ENCODE data around the gene CALHM1.
"Not testable (repeated sequence)": the region's sequence is repeated elsewhere in the genome, so short reads cannot be mapped to it uniquely, and the experiment has no call there.

Gene CALHM1

GRCh38 chr10:103458720-103459119, at the start of gene CALHM1:
TSS of gene CALHM1 (minus strand) at chr10:103458900. CDS start at chr10:103458751, 149 bp downstream.
- DNase-seq = no peak

GRCh38 chr10:103507235-103508191, 48.8 kb upstream of the CALHM1 start:
- DNase-seq = no peak

- DNase-seq = no peak
These were observed 47.4 kb upstream of the CALHM1 start for GRCh38 chr10:103506061-103506460.

GRCh38 chr10:103504181-103504783, 45.6 kb upstream of the CALHM1 start:
- DNase-seq = peak; percentile 70

GRCh38 chr10:103503777-103504176, 45.1 kb upstream of the CALHM1 start:
- not testable (repeated sequence) for DNase-seq

GRCh38 chr10:103502849-103503660, 44.4 kb upstream of the CALHM1 start:
- DNase-seq = no peak

GRCh38 chr10:103501186-103501585, 42.5 kb upstream of the CALHM1 start:
- no peak for DNase-seq

- DNase-seq = no peak
These were observed 41.8 kb upstream of the CALHM1 start for GRCh38 chr10:103500481-103500880.

- DNase-seq = no peak
These were observed 41.2 kb upstream of the CALHM1 start for GRCh38 chr10:103499881-103500280.

- no peak for DNase-seq
These were observed 40.4 kb upstream of the CALHM1 start for GRCh38 chr10:103498936-103499638.

- no peak for DNase-seq
These were observed 38.6 kb upstream of the CALHM1 start for GRCh38 chr10:103497161-103497915.

- no peak for DNase-seq
These were observed 36.6 kb upstream of the CALHM1 start for GRCh38 chr10:103495321-103495720.

GRCh38 chr10:103493916-103494877, 35.5 kb upstream of the CALHM1 start:
- no peak for DNase-seq

- DNase-seq = no peak
These were observed 34.7 kb upstream of the CALHM1 start, which contains the start of gene NEURL1 for GRCh38 chr10:103493362-103493915. TSS of gene NEURL1 (plus strand) at chr10:103493705. CDS start at chr10:103494388, 683 bp downstream.

- DNase-seq = no peak
These were observed 34.1 kb upstream of the CALHM1 start for GRCh38 chr10:103492655-103493261.

GRCh38 chr10:103491729-103492364, 33.1 kb upstream of the CALHM1 start:
- no peak for DNase-seq

- no peak for DNase-seq
These were observed 32.2 kb upstream of the CALHM1 start for GRCh38 chr10:103490986-103491314.

GRCh38 chr10:103487410-103487708, 28.7 kb upstream of the CALHM1 start:
- DNase-seq = no peak

- DNase-seq = not testable (repeated sequence)
These were observed 28.1 kb upstream of the CALHM1 start for GRCh38 chr10:103486635-103487409.

Data from MV-4-11 (cell line).